Measurements from ENCODE around the gene FOXJ3.

FOXJ3 gene

GRCh38 chr1:42316292-42316691, 18.7 kb downstream of the FOXJ3 start:
- no peak for DNase-seq
- intact Hi-C loops (cut with DNase I) = no loop called here

- no peak for DNase-seq
- intact Hi-C loops (cut with DNase I) = no loop called here
These were observed 19.5 kb downstream of the FOXJ3 start for GRCh38 chr1:42315500-42315899.

DNA sequence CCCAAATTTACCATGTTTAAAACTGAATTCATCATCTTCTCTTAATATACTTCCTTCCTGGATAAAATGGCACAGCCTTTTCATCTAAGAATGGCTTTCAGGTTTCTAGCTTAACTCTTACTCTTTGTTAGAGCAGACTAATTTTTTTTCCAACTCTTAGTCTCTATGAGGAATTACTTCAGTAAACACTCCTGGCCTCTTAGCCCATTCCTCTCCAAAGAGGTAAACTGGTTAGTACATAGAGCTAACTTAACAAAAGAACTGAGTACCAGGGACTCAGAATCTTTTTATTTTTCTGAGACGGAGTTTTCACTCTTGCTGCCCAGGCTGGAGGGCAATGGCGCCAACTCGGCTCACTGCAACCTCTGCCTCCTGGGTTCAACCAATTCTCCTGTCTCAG, 21.1 kb downstream of the FOXJ3 start:
- DNase-seq = no peak
- intact Hi-C loops (cut with DNase I) = no loop called here

GRCh38 chr1:42312576-42313212, 22.3 kb downstream of the FOXJ3 start:
- intact Hi-C loops (cut with DNase I) = no loop called here

GRCh38 chr1:42311897-42312296, 23.1 kb downstream of the FOXJ3 start:
- no peak for DNase-seq
- intact Hi-C loops (cut with DNase I) = no loop called here

More at GRCh38 chr1:42312576-42313212, 22.3 kb downstream of the FOXJ3 start:
- no peak for DNase-seq

DNA sequence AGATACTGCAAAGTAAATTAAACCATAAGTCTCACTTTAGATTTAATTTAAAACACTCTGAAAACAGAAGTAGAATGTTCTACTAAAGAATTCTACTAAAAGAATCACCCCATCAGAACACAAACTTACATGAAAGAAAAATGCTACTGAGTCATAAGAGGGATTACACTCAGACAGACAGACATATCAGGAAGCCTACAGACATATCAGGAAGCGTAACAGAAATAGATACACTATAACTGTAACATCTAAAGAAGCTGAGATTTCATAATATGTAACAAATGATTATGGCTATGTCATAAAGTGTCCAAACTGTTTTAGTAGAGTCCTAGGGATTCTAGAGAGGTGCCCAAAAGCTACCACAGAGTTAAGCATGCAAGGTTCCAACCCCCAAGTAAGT, 23.9 kb downstream of the FOXJ3 start:
- DNase-seq = no peak
- intact Hi-C loops (cut with DNase I) = no loop called here

DNA sequence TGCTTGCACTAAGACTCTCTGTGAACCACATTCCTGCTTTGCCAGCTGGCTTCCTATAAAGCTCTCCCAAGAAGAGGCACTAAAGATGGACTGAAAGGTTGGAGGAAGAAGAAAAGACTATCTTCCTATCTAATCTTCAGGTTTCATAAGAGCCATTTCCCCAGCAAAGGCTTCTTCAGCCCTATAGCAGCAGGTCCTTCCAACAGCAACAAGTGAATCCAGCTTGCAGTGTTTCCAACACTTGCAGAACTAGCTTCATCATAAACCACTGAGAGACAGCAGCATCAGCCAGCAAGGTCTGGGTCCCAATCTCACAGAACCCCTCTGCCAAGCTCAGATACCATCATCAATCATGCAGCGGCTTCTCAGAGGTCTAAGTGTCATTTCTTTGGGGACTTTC, 28.1 kb downstream of the FOXJ3 start:
- intact Hi-C loops (cut with DNase I) = no loop called here
- DNase-seq = no peak

- DNase-seq = no peak
- intact Hi-C loops (cut with DNase I) = no loop called here
These were observed 29.4 kb downstream of the FOXJ3 start for GRCh38 chr1:42305639-42306038.

GRCh38 chr1:42302034-42302433, 33.0 kb downstream of the FOXJ3 start:
- DNase-seq = no peak

GRCh38 chr1:42298520-42298919, 36.5 kb downstream of the FOXJ3 start:
- no peak for DNase-seq
- intact Hi-C loops (cut with DNase I) = no loop called here

More at GRCh38 chr1:42302034-42302433, 33.0 kb downstream of the FOXJ3 start:
- intact Hi-C loops (cut with DNase I) = no loop called here

DNA sequence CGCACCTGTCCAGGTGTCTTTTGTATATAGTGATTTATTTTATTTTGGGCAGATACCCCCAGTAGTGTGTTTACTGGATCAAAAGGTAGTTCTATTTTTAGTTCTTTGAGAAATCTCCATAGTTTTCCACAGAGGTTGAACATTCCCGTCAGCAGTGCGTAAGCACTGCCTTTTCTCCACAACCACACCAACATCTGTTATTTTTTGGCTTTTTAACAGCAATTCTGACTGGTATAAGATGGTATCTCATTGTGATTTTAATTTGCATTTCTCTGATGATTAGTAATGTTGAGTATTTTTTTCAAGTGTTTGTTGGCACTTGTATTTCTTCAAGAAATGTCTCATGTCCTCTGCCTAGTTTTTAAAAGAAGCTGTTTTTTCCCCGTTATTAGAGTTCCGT, 39.2 kb downstream of the FOXJ3 start:
- DNase-seq = no peak
- intact Hi-C loops (cut with DNase I) = no loop called here

GRCh38 chr1:42290130-42290529, 44.9 kb downstream of the FOXJ3 start:
- intact Hi-C loops (cut with DNase I) = no loop called here
- no peak for DNase-seq

GRCh38 chr1:42288311-42288985, 46.6 kb downstream of the FOXJ3 start:
- intact Hi-C loops (cut with DNase I) = no loop called here
- no peak for DNase-seq

- DNase-seq = no peak
- intact Hi-C loops (cut with DNase I) = no loop called here
These were observed 52.0 kb downstream of the FOXJ3 start for GRCh38 chr1:42282867-42283583.

DNA sequence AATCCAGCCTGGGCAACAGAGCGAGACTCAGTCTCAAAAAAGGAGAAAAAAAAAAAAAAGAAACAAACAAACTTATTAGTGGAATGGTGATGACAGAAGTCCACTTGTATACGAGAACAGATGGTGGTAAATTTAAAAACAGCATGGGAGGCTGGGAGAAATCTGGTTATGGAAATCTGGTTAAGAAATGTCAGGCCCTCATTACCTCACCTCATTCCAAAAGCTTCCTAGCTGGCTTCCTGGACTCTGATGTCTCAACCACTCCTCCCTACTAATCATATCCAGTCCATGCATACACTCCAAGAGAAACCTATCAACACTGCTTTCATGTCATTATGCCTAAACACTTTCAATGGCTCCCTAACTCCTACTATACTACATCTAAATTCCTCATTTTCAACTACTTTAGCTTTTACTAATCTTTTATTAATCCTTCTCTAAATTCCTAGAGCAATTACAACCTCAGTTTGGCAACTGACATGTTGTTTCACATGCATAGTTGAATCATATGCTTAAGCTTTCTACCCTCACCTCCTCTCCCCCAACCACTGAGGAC, 52.9 kb downstream of the FOXJ3 start:
- intact Hi-C loops (cut with DNase I) = no loop called here
- no peak for DNase-seq

DNA sequence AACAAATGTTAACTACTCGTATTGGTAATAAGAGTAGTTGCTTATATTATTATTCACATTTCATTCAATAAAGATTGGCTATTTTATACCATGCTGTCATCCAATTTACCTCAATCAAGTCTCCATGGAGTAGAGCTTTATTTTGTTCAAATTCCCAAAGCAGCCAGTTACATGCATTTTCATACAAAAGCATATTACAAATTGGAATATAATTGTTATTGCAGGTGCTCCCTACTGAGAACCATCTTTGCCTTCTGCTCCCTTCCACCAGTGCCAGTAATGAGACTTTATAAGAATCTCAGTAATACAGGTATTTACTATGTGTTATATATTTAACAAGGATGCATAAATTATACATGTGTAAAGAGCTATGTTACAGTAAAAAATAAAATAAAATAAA, 54.2 kb downstream of the FOXJ3 start:
- no peak for DNase-seq
- intact Hi-C loops (cut with DNase I) = no loop called here

GRCh38 chr1:42279055-42279454, 56.0 kb downstream of the FOXJ3 start:
- intact Hi-C loops (cut with DNase I) = no loop called here
- no peak for DNase-seq

DNA sequence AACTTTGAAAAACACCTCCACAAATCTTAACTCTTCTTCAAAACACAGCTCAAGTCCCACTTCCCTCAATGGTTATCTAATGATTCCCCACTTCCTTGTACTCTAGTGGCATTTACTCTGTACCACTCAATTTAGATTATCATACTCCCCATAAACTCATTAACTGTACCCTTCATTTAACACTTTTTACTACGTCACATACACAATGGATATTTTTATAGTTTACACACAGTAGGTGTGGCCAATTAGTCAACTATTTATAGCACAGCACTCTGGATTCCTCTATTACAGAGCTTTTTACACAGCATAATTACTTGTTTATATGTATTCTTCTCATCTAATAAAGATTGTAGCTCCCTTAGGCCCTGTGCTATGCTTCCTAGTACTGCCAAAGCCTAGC, 62.1 kb downstream of the FOXJ3 start:
- intact Hi-C loops (cut with DNase I) = no loop called here
- DNase-seq = no peak

DNA sequence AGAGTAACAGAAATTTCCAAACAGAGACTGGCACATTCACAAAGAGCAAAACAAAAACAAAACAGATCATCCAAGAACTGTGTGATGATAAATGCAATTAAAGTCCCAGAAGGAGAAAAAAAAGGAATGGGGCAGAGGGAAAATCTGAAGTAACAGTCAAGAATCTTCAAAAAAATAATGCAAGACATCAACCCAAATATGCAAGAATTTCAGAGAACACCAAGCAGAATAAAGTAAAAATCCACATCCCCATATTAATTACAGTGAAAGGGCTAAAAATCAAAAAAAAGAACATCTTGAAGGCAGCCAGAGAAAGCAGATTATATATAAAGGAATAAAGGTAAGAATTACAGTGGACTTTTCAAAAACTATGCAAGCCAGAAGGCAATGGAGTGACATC, 67.1 kb downstream of the FOXJ3 start:
- intact Hi-C loops (cut with DNase I) = no loop called here
- no peak for DNase-seq

All from head of caudate nucleus (tissue), 42 donors.